PFSK-1 (cell line): ENCODE results near the gene LMO2.

Source experiments
- FOXP2 ChIP-seq: optimal IDR thresholded peaks from 2 replicates; pipeline ENCODE3; 2011; ENCODE audit warnings: borderline replicate concordance, control low read depth, inconsistent platforms; ENCODE audit not compliant: insufficient read depth; ENCODE audit errors: extremely low read length, extremely low read depth
- POLR2AphosphoS5 ChIP-seq: IDR thresholded peaks from 2 replicates; pipeline ENCODE4 v1.6.1; 2012; ENCODE audit warnings: low read depth, mild to moderate bottlenecking, control low read depth, low read length, moderate library complexity
- SIN3A ChIP-seq: IDR thresholded peaks from 2 replicates; pipeline ENCODE4 v1.6.1; 2012; ENCODE audit warnings: mild to moderate bottlenecking, low read length, moderate library complexity, borderline replicate concordance; ENCODE audit not compliant: insufficient read depth
- TAF1 ChIP-seq: IDR thresholded peaks from 2 replicates; pipeline ENCODE4 v1.6.1; 2012; ENCODE audit warnings: low read length, control low read depth, borderline replicate concordance; ENCODE audit not compliant: insufficient read depth
- TF ChIP-seq, protein P1 (sequence below), 2 experiments: IDR thresholded peaks; 2 replicates each; pipeline versions ENCODE4 v1.6.1 to v1.8.0; 2011 to 2012; ENCODE audit warnings: low read depth in 2 of 2, low read length in 2 of 2, control low read depth in 1 of 2, inconsistent platforms in 1 of 2, mild to moderate bottlenecking in 1 of 2, moderate library complexity in 1 of 2; ENCODE audit not compliant: insufficient read depth in 1 of 2

LMO2 gene

DNA sequence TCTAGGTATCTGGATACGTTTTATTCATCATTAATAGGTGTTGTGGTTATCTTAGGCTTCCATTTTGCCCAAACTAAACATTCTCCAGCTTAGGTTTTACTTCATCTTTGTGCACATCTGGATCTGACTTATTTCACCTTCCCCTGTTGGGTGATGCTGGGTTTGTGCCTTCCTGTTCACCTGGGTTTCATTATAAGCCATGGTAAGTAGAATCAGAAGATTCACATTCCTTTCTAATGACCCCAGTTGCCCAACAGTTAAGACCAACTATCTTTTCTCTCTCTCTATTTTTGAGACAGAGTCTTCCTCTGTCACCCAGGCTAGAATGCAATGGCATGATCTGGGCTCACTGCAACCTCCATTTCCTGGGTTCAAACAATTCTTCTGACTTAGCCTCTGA is 44.6 kb downstream of the LMO2 start:
- TF ChIP-seq FOXP2 (no peak), SIN3A (no peak), TAF1 (no peak), POLR2AphosphoS5 (no peak)
- TF ChIP-seq, protein P1, sequence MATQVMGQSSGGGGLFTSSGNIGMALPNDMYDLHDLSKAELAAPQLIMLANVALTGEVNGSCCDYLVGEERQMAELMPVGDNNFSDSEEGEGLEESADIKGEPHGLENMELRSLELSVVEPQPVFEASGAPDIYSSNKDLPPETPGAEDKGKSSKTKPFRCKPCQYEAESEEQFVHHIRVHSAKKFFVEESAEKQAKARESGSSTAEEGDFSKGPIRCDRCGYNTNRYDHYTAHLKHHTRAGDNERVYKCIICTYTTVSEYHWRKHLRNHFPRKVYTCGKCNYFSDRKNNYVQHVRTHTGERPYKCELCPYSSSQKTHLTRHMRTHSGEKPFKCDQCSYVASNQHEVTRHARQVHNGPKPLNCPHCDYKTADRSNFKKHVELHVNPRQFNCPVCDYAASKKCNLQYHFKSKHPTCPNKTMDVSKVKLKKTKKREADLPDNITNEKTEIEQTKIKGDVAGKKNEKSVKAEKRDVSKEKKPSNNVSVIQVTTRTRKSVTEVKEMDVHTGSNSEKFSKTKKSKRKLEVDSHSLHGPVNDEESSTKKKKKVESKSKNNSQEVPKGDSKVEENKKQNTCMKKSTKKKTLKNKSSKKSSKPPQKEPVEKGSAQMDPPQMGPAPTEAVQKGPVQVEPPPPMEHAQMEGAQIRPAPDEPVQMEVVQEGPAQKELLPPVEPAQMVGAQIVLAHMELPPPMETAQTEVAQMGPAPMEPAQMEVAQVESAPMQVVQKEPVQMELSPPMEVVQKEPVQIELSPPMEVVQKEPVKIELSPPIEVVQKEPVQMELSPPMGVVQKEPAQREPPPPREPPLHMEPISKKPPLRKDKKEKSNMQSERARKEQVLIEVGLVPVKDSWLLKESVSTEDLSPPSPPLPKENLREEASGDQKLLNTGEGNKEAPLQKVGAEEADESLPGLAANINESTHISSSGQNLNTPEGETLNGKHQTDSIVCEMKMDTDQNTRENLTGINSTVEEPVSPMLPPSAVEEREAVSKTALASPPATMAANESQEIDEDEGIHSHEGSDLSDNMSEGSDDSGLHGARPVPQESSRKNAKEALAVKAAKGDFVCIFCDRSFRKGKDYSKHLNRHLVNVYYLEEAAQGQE (IDR thresholded peaks at IDR 0.05; ENCODE audit: insufficient read depth in 1 of 2, low read depth in 2 of 2, low read length in 2 of 2) = no peak

GRCh38 chr11:33844236-33844635 is 47.6 kb downstream of the LMO2 start:
- TF ChIP-seq, protein P1 (IDR thresholded peaks at IDR 0.05; ENCODE audit: insufficient read depth in 1 of 2, low read depth in 2 of 2, low read length in 2 of 2) = no peak
- no peak for TF ChIP-seq SIN3A

- TF ChIP-seq, protein P1 (IDR thresholded peaks at IDR 0.05; ENCODE audit: insufficient read depth in 1 of 2, low read depth in 2 of 2, low read length in 2 of 2) = no peak
- no peak for TF ChIP-seq FOXP2
- no peak for TF ChIP-seq TAF1
- TF ChIP-seq SIN3A = no peak
- TF ChIP-seq POLR2AphosphoS5 = no peak
Measured at GRCh38 chr11:33843018-33843417, 48.9 kb downstream of the LMO2 start.

DNA sequence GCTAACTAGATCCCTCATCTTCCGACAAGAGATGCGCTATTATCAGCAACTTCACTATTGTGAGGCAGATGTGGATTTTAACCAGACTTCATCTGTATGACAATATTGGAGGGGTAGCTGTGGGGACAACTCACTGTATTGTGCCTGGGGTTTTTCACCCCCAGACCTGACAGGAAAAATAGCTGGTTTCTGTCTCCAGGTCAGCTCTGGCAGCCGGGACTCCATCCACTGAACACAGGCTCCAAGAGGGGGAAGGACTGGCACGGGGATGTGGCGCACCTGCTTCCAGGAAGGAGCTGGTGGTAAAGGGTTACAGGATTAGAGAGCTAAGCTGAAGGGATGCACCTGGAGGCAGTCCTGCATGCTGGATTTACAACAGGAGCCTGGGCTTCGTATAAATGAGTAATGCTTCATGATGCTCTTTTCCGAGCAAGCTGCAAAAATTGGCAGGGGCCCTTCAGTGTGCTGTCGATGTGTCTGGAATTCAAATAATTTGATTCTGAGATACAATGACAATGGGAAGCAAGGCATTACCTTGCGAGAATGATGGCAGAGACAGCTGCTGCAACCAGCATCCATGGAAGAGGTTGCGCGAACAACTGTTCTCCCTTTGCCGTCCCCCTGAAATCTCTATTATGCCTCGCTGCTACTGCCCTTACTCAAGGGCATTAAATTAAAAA is 49.5 kb downstream of the LMO2 start:
- TF ChIP-seq, protein P1 (IDR thresholded peaks at IDR 0.05; ENCODE audit: insufficient read depth in 1 of 2, low read depth in 2 of 2, low read length in 2 of 2) = no peak
- TF ChIP-seq POLR2AphosphoS5 = no peak
- no peak for TF ChIP-seq FOXP2

DNA sequence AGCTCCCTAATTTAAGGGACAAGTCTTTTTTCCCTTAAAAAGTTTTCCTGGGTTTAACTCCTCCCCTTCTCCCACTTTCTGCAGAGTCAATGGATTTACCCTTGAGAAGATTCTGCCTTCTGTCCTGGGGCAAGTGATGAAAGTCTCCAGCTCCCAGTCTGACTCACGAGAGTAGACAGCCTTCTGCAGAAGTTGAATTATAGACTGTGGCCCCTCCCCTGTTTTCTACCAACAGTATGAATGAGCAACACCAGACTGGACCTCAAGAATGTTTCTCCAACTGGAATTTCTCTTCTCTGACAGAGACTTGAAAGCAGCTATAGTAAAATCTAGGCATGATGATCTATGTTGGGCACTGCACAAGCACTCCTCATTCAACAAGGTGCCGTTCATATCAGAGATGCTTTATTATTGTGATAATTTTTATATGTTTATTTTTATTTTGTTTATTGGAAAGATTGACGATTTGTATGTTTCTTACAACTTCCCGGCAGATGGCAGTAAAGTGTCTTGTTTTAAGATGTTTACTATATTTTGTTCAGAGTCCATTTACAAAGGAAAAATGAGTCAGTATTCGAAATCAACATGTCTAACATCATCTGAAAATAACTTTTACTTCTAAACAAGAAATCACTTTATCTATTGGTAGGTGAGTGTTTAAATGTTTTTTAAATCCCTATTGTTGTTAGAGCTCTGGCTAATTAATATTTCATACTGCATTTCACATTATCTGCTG is 56.6 kb downstream of the LMO2 start:
- TF ChIP-seq, protein P1 (IDR thresholded peaks at IDR 0.05; ENCODE audit: insufficient read depth in 1 of 2, low read depth in 2 of 2, low read length in 2 of 2) = no peak
- TF ChIP-seq FOXP2 (no peak), SIN3A (no peak), TAF1 (no peak), POLR2AphosphoS5 (no peak)
